Measurements from ENCODE around the gene SGK1.
"Not testable (repeated sequence)": the region's sequence is repeated elsewhere in the genome, so short reads cannot be mapped to it uniquely, and the experiment has no call there.

The SGK1 gene

GRCh38 chr6:134221250-134221649 lies 96.7 kb downstream of the SGK1 start:
- DNase-seq (ENCODE audit: low read depth) = no peak

- no peak for DNase-seq (ENCODE audit: low read depth)
Observed at GRCh38 chr6:134217798-134218140, 100.1 kb downstream of the SGK1 start.

- DNase-seq (ENCODE audit: low read depth) = no peak
Observed at GRCh38 chr6:134217105-134217797, 100.7 kb downstream of the SGK1 start.

GRCh38 chr6:134216301-134217010 lies 101.5 kb downstream of the SGK1 start:
- no peak for DNase-seq (ENCODE audit: low read depth)

GRCh38 chr6:134213410-134213809 lies 104.5 kb downstream of the SGK1 start:
- DNase-seq (ENCODE audit: low read depth) = not testable (repeated sequence)

GRCh38 chr6:134211297-134211696 lies 106.6 kb downstream of the SGK1 start:
- no peak for DNase-seq (ENCODE audit: low read depth)

- DNase-seq (ENCODE audit: low read depth) = no peak
Observed at GRCh38 chr6:134207421-134207820, 110.5 kb downstream of the SGK1 start.

- DNase-seq (ENCODE audit: low read depth) = no peak
Observed at GRCh38 chr6:134205366-134205765, 112.5 kb downstream of the SGK1 start.

- DNase-seq (ENCODE audit: low read depth) = not testable (repeated sequence)
Observed at GRCh38 chr6:134204759-134205158, 113.2 kb downstream of the SGK1 start.

GRCh38 chr6:134204031-134204430 lies 113.9 kb downstream of the SGK1 start:
- no peak for DNase-seq (ENCODE audit: low read depth)

- no peak for DNase-seq (ENCODE audit: low read depth)
Observed at GRCh38 chr6:134201716-134202115, 116.2 kb downstream of the SGK1 start.

- DNase-seq (ENCODE audit: low read depth) = no peak
Observed at GRCh38 chr6:134199848-134200606, 117.9 kb downstream of the SGK1 start.

- DNase-seq (ENCODE audit: low read depth) = no peak
Observed at GRCh38 chr6:134198093-134198492, 119.8 kb downstream of the SGK1 start.

GRCh38 chr6:134197685-134198084 lies 120.2 kb downstream of the SGK1 start:
- DNase-seq (ENCODE audit: low read depth) = not testable (repeated sequence)

GRCh38 chr6:134196568-134197193 lies 121.2 kb downstream of the SGK1 start:
- no peak for DNase-seq (ENCODE audit: low read depth)

GRCh38 chr6:134195985-134196384 lies 121.9 kb downstream of the SGK1 start:
- no peak for DNase-seq (ENCODE audit: low read depth)

- DNase-seq (ENCODE audit: low read depth) = no peak
Observed at GRCh38 chr6:134195164-134195906, 122.6 kb downstream of the SGK1 start.

- DNase-seq (ENCODE audit: low read depth) = no peak
Observed at GRCh38 chr6:134193536-134194498, 124.1 kb downstream of the SGK1 start.

GRCh38 chr6:134192609-134193008 lies 125.3 kb downstream of the SGK1 start:
- DNase-seq (ENCODE audit: low read depth) = not testable (repeated sequence)

- DNase-seq (ENCODE audit: low read depth) = no peak
Observed at GRCh38 chr6:134190883-134191282, 127.0 kb downstream of the SGK1 start.

GRCh38 chr6:134187751-134188150 lies 130.2 kb downstream of the SGK1 start:
- DNase-seq (ENCODE audit: low read depth) = no peak
